Fibroblast of skin of right biceps (primary cell): Measurements from ENCODE around the gene SIM2.

Experiments used
- DNase-seq: peaks from one replicate; pipeline ENCODE4 v3.0.0-alpha.2; 2013

The SIM2 gene

DNA sequence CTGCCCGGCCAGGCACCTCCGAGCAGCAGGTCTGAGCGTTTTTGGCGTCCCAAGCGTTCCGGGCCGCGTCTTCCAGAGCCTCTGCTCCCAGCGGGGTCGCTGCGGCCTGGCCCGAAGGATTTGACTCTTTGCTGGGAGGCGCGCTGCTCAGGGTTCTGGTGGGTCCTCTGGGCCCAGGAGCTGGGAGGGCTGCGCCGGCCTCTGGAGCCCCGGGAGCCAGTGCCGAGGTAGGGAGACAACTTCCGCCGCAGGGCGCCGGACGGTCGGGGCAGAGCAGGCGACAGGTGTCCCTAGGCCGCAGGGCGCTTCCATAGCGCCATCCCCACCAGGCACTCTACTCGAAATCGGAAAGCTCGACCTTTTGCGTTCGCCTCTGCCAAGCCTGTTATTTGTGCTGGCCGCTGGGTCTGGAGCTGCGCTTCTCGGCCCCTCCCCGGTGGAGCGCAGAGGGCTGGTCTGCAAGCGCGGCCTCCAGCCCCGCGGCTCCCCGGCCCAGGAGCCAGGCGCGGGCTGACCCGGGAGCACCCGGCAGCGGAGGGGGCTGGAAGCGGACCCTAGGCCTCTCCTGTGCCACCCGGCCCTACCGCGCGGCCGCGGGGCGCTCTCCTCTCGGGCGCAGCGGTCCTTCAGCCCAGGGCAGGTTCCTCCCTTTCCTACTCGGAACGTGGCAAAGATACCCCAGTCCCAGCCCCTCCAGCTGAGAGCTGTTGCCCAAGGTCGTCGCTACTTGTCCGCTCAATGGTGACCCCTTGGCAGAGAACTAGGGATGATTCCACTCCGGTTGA is 2.2 kb downstream of the SIM2 start:
- no peak for DNase-seq

DNA sequence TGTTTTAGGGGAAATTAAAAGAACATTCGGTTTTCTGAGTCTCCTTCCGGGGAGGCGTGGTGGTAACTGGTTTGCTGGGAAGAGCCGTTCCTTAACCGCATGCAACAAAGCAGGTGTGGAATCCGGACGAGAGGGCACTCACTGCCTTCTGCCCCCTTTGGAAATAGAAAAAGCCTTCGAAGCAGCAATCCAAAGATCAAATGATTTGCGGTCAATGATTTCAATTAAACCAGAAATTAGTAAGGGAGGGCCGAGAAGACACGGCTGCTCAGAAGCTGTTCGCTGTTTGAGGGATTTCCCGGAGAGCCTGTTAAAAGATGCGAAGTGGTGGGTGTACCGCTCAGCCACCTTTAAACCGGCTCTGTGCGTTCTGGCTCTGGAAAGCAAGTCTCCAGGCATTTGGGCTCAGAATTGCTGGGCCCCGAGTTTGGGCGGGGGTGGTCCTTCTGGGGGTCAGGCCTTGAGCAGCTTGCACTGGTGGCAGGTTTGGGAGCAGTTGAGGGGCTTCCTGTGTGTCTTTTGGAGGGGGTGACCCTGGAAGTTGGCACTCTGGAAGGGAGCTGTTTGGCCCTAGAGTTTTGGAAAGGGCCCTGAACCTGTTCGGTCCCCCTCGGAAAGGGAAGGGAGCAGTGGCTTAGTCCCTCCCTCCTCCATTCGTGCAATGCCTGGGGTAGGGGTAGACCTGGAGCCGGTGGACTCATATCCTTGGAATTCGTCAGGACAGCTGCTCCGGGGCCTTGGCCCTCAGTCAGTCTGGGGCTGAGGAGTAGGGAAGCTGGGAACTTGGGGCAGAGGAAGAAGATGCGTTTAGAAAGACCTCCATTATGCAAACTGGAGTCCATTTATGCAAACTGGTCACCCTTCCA is 3.1 kb downstream of the SIM2 start:
- DNase-seq = peak; percentile 43

DNA sequence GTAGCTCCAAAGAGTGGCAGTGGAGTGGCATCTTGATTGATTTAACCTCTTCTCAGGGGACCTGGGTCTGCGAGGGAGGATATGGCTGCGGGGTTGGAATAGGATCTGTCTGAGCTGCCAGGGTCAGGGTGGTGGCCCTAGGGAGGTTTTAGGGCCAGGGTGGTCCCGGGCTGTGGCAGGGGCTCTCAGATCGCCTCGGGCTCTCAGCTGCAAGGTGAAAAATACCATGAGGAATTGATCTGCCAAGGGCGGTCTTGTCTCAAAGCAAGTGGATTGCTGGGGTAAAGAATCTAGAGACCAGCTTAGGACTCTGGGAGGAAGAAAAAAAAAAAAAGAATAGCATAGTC is 3.7 kb downstream of the SIM2 start:
- DNase-seq = no peak

DNA sequence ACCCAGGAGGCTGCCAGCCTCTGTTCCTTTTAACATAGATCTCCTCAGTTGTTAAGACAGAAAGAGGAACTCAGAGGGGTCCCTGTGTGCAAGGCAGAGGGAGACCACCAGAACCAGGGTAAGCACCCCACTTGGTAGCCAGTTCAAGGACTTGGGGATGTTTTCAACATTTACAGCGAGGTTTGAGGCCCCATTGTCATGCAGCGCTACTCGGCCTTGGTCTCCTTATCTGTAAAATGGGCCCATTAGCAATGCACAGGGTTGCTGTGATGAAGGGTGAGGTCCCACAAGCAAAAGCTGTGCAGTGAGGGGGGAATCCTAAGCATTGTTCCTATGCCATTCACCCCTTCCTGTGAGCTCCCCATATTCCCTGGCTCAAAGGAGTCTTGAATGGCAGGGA is 4.2 kb downstream of the SIM2 start:
- DNase-seq = no peak

- no peak for DNase-seq
Measured at GRCh38 chr21:36703626-36704280, 4.8 kb downstream of the SIM2 start.

GRCh38 chr21:36704281-36704957 is 5.5 kb downstream of the SIM2 start:
- DNase-seq = no peak

- DNase-seq = no peak
Measured at GRCh38 chr21:36704958-36705678, 6.2 kb downstream of the SIM2 start.

DNA sequence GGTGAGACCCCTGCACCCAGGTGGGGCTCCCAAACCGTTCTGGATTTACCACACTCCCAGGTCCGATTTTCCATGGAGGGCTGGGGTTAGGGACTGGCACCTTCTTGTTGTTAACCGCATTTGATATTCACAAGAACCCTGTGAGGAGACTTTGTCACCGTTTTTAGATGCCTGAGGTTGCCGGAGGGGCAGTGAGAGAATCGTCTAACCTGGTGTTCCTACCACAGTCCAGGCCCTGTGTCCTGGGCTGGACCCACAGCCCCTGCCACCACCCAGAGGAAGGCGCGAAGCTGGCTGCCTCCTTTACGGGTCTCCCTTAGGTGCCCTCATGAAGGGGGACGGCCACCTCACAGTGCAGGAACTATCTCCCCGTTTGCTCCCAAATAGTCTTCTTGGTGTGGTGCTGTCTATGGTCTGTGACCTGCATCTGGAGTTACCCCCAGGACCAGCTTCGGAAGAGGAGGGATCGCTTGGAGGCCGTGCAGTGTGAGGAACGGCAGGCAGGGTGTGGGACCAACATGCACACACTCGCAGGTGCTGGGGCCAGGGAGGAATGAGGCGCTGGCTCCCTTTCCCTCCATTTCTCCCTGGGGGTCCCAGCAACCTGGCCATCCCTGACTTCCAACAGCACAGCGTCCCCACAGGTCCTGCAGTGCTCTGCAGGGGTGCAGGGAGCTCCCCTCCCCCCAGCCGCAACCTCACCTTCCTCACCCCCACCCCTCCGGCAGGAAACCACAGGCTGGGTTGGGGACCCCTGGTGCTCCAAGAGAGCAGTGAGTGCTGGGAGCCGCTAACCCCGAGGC is 7.0 kb downstream of the SIM2 start:
- DNase-seq = no peak

- no peak for DNase-seq
Measured at GRCh38 chr21:36706482-36706852, 7.6 kb downstream of the SIM2 start.

DNA sequence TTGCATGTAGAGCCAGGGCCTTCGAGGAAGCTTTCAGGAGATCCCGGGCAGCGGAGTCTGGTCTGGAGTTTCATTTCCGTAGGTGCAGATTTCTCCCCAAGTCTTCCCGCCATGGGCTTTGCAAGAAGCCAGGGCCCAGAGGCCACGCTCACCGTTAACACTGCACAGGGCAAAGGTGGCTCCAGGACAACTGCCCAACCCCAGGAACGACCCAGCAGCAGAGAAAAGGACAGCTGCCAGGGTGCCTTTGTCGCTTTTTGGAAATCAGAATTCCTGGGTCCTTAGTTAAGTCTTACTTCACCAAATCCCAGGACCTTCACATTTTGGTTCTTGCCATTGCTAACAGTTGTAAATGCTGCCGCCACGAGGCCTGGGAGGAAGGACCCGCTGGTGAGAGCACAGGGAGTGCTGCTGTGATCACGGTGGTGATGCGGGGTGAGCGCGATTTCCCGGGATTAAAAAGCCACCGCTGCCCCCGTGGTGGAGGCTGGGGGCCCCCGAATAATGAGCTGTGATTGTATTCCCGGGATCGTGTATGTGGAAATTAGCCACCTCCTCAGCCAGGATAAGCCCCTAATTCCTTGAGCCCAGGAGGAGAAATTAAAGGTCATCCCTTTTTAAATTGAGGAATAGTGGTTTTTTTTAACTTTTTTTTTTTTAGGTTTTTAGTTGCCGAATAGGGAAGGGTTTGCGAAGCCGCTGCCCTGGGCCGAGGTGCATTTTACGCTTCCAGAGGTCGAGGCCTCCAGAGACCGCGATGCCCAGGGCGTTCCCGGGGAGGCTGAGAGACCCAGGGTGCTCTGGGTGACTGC is 8.2 kb downstream of the SIM2 start:
- DNase-seq = peak; percentile 41

DNA sequence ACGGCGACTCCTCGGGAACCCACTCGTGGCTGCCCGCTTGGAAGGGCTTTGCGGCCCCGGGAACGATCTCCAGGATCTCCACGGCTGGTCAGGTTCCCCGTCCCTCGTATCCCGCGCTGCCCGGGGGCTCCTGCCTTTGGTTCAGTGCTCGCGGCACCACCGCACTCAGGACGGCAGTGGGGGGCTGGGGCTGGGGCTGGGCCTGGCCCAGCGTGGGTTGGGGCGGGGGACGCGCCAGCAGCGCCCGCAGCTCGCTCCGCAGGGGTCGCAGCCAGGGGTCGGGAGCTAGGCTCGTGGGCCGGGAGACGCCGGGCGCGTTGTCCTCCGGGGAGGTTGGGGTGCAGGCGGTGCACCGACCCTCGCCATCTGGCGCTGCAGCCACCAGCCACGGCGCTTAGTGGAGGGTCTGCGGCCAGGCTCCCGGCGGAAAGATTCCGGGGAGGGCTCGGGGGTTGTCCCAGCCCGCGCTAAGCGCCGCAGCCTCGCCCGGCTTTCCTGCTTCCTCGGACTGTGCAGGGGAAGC is 8.9 kb downstream of the SIM2 start:
- DNase-seq = no peak

DNA sequence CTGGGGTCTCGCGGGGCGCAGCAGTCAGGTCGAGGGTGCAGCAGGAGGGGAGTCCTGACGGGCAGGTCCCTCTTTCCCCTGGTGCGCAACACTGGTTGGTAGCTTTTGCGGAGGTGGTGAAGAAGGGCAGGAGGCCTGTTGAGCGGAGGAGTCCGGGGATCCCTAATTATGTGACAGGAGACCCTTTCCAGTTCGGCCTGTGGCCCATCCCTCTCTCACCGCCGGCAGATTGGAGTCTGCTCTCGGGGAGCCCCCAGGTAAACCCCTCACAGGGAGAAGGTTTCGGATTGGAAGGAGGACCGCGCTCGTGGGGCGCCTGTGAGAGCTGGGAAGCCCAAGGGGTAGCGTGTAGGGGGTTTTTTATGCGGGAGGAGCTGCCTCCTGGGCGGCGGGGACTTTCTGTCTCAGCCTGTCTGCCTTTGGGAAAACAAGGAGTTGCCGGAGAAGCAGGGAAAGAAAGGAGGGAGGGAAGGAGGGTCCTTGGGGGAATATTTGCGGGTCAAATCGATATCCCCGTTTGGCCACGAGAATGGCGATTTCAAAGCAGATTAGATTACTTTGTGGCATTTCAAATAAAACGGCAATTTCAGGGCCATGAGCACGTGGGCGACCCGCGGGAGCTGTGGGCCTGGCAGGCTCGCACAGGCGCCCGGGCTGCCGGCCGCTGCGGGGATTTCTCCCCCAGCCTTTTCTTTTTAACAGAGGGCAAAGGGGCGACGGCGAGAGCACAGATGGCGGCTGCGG is 9.5 kb downstream of the SIM2 start:
- no peak for DNase-seq

DNA sequence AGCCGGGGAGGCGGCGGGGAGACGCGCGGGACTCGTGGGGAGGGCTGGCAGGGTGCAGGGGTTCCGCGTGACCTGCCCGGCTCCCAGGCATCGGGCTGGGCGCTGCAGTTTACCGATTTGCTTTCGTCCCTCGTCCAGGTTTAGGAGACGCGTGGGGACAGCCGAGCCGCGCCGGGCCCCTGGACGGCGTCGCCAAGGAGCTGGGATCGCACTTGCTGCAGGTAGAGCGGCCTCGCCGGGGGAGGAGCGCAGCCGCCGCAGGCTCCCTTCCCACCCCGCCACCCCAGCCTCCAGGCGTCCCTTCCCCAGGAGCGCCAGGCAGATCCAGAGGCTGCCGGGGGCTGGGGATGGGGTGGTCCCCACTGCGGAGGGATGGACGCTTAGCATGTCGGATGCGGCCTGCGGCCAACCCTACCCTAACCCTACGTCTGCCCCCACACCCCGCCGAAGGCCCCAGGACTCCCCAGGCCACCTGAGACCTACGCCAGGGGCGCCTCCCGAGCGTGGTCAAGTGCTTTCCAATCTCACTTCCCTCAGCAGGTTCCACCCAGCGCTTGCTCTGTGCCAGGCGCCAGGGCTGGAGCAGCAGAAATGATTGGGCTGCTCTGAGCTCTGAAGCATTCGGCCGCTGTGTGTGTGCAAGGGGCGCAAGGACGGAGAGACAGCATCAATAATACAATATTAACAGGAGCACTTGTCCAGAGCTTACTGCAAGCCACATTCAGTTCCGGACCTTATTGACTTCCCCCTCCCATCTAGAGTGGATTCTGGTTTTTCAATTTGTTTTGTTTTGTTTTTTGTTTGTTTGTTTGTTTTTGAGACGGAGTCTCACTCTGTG is 10.3 kb downstream of the SIM2 start:
- DNase-seq = no peak

DNA sequence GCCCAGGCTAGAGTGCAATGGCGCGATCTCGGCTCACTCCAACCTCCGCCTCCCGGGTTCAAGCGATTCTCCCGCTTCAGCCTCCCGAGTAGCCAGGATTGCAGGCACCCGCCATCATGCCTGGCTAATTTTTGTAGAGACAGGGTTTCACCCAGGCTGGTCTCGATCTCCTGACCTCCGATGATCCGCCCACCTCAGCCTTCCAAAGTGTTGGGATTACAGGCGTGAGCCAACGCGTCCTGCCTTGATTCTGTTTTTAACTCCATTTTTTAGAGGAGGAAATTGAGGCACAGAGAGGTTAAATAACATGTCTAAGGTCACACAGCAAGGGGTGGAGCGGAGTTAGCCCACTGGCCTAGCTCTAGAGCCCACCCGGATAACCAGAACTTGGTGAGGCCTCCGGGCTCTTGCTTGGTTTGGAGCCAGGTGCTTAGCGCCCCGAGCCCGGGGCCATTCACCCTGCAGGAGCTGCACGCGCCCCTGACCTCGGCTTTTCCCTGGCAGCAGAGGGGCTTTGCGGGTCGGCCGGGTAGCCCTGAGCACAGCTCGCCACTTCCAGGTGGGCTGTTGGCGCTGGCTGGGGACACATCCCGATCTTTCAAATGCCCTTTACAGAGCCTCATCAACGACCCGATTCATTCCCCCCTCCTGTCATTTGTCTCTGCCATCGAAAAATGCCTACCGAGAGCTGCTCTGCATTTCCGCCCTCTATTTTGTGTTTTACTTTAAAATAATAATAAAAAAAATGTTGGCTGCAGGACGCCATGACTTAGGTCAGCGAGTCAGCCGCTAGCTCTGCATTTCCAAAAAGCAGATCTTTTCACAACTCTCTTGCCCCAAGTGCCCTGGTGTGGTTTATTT is 11.2 kb downstream of the SIM2 start:
- DNase-seq = no peak

GRCh38 chr21:36710729-36711048 is 11.8 kb downstream of the SIM2 start:
- no peak for DNase-seq

- no peak for DNase-seq
Measured at GRCh38 chr21:36713746-36714145, 14.8 kb downstream of the SIM2 start.

DNA sequence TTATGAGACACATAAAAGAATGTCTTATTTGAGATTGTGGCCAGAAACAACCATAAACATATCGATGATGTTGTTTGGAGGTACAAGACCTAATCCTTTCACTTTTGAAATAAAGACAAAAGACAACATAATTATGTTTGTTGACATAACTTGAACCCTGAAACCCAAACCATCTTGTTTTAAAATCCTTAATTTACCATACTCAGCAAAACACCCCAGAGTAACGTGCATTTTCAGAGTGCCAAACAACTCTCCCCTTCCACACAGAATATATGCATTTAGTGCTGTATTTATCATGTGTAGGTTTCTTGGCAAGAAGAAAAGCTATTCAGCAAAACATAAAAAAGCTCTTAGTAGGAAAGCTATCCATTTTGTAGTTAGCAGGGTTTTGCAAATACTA is 17.5 kb downstream of the SIM2 start:
- DNase-seq = no peak

DNA sequence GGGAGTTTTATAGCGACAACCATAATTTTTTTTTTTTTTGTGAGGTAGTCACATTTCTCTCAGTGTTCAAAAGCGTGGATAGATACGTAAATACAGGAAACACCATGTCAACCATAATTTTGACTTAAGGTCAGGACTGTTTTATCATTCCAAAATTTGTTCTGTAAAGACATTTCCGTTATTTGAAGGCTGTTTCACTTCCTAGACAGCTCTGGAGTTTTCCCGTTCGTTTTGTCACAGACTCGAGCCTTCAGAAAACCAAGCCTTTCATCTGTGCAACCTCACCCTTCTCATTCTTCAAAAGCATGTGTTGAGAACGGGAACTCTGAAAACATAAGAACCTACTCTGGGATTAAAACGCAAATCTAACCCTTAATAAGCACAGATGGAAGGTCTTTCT is 17.9 kb downstream of the SIM2 start:
- no peak for DNase-seq
